KOPT-K1 (cell line): ENCODE data around the gene ZMAT2.
"Not testable (repeated sequence)": the region's sequence is repeated elsewhere in the genome, so short reads cannot be mapped to it uniquely, and the experiment has no call there.

Experiments
- H3K27ac ChIP-seq: fragments of 200-600 bp; sonication (generic); 2 replicates; pipeline ENCODE4 v1.5.1; 2016; ENCODE audit warnings: antibody characterized with exemption, mild to moderate bottlenecking, low read depth, low read length; ENCODE audit not compliant: poor library complexity, severe bottlenecking
- H3K36me3 ChIP-seq: fragments of 200-600 bp; sonication (generic); 2 replicates; pipeline ENCODE4 v1.5.1; 2017; ENCODE audit warnings: antibody characterized with exemption, mild to moderate bottlenecking, low read length, moderate library complexity; ENCODE audit not compliant: insufficient read depth
- H3K9me3 ChIP-seq: fragments of 200-600 bp; sonication (generic); 2 replicates; pipeline ENCODE4 v1.5.1; 2017; ENCODE audit warnings: antibody characterized with exemption, low read length, mild to moderate bottlenecking; ENCODE audit not compliant: insufficient read depth, poor library complexity, severe bottlenecking

Gene ZMAT2

DNA sequence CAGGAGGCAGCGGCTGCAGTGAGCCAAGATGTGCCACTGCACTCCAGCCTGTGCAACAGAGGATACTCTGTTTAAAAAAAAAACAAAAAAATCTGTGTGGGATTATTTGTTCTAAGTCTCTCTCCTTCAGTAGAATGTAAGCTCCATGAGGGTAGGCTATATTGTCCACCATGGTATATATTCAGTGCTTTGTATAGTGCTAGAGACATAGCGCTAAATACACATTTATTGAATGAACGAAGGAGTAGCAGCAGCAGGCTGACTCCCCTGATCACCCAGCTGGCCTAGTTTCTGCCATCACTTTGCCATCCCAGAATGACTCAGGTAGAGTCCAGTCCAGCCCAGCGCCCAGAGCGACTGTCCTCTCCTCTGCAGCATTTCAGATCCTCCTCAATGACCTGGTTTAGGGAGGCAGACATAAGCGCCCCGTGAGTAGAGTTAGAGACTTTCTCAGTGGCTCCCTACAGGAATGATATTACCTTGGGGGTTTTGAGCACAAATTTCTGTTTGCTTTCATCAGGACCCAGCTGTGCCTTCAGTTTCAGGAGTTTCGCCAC, 9.8 kb upstream of the ZMAT2 start:
- Histone ChIP-seq H3K36me3 (peaks cover 67% of the 10 kb centered on the region), H3K27ac (peak overlapping the region; percentile 72), H3K9me3 (no peaks in the 10 kb centered on the region)

DNA sequence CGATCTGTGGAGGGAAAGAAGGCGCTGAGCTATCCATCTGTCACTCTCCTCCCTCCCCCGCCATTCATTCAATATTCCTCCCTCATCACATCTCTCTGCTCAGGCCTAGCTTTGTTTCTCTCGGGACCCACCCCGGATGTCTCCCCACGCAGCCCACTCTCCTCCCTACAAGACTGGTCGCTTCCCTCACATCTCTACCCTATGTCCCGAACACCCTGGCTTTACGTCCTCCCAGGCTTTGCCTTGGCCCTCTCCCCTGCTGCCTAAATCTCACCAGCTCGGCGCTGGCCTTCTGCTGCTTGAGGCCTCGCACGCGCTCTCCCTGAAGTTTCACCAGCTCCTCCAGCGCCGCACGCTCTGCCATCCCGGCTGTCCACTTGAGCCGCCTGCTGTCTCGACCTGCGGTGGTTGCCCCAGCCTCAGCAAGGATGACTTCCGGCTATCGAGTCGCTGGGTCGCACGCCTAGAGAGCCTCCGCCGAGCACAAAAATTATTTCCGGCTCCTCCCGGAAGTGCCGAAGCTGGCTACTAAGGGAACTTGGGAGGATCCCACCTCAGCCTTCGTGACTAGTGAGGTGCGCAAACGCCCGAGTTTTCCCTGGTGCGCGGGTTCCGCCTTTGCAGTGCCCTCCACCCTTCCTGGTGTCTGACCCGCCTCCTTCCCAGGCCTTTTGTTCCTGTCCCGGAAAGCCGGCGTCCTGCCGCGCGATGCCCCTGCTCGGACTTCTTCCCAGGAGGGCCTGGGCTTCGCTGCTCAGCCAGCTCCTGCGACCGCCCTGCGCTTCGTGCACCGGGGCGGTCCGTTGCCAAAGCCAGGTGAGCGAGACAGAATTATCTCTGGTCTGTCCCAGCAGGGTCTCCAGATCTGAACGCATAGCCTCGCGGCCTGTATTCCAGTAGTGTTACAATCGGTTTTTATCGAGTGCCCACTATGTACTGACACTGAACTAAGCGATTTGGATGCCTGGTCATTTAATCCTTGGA, 9.0 kb upstream of the ZMAT2 start, which contains the start of the genes HARS1 and HARS2:
HARS1 (minus strand) TSS at position 430 of the 984 bp plus-strand sequence; CDS start at position 364, 66 bp downstream.
HARS2 (plus strand) TSS at position 515 of the 984 bp plus-strand sequence; CDS start at position 709, 194 bp downstream.
- peak within 1 kb of the TSS; percentile 72 for H3K27ac ChIP-seq

DNA sequence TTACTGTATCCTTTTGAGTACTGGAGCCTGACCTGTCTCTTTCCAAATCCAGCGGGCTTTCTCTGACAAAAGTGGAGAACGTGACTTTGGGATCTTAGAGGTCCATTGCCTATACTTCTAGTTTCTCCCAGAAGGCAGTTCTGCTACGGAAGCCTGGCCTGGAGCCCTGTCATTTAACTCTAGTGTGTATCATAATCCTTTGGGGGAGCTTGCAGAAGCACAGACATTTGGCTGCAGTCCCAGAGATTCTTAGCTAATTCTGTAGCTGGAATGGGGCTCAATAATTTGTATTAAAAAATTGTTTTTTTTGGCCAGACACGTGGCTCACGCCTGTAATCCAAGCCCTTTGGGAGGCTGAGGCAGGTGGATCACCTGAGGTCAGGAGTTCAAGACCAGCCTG, 6.0 kb upstream of the ZMAT2 start:
- Histone ChIP-seq H3K27ac (no peak overlapping the region), H3K36me3 (peaks cover 68% of the 10 kb centered on the region), H3K9me3 (no peaks in the 10 kb centered on the region)

More for the DNA sequence above, 9.0 kb upstream of the ZMAT2 start, which contains the start of the genes HARS1 and HARS2:
- no peaks in the 10 kb centered on the region for H3K9me3 ChIP-seq
- peaks cover 68% of the 10 kb centered on the region for H3K36me3 ChIP-seq

DNA sequence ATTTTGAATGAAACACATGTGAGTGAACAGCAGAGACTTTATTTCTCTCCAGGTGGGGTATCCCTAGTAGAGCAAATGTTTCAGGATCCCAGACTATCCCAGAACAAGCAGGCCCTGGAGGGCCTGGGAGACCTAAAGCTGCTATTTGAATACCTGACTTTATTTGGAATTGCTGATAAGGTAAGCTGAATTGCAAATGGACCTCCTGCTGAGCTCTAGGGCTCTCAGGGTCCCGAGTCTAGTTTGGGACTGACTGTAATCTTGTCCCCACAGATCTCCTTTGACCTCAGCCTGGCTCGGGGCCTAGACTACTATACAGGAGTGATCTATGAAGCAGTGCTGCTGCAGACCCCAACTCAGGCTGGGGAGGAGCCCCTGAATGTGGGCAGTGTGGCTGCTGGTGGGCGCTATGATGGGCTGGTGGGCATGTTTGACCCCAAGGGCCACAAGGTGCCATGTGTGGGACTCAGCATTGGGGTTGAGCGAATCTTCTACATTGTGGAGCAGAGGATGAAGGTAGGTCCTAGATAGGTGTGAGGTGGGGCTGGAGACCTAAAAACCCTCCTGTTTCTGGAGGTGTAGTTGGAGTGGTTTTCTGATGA, 3.3 kb upstream of the ZMAT2 start:
- Histone ChIP-seq H3K27ac (no peak overlapping the region), H3K36me3 (peaks cover 76% of the 10 kb centered on the region), H3K9me3 (no peaks in the 10 kb centered on the region)

DNA sequence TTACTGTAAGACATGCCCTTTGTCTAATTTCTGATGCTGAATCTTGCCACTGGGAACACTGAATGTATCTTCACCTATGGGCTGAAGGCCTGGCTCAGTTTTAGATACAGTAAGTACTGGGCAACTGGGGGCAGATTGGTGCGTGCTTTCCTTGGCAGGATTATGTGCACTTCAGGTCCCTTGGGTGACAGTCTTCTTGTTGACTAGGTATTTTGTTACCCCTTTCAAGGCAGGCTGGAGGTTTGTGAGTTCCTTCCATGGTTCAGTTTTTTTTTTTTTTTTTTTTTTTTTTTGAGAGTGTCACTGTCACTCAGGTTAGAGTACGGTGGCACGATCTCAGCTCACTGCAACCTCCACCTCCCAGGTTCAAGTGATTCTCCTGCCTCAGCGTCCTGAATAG, 7.6 kb downstream of the ZMAT2 start:
- Histone ChIP-seq H3K27ac (no peak overlapping the region), H3K9me3 (no peaks in the 10 kb centered on the region), H3K36me3 (peaks cover 52% of the 10 kb centered on the region)

DNA sequence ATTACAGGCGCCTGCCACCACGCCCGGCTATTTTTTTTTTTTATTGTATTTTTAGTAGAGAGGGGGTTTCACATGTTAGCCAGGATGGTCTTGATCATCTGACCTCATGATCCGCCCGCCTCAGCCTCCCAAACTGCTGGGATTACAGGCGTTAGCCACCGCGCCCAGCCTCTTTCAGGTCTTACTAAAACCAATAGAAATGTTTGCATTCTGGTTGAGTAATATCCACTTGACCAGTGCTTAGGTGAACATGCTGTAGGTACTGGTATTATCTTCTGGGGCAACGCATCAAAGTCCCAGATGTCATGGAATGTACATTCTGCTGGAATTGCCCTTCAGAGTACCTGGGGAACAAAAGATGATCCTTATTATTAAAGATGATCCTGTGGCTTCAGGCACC, 8.5 kb downstream of the ZMAT2 start:
- not testable (repeated sequence) for H3K9me3 ChIP-seq, H3K27ac ChIP-seq

DNA sequence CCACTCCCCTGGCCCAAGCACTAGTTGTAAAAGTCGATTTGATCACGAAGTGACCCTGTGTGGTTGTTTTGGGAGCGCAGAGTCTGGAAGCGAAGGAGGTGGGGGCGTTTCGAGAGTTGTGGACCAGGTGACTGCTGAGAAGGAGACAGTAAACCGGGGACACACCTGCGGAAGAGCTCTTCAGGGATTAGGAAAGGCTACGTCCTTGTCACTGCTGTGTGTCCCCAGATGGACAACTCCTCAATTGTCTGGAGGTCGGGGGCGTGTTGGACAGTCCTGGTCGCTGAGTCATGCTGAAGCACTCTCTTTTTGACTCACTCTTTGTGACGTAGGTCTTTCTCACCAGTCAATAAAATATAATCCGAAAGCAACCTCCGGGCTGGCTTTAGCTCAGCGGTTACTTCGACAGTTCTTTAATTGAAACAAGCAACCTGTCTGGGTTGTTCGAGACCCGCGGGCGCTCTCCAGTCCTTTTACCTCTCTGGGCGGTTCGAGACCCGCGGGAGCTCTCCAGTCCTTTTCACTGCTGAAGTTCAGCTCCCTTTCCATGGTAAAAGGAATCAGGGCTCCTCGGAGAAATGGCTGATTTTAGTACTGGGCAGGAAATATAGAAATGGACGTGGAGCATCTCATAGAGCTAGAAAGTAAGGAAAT, 10.8 kb downstream of the ZMAT2 start:
- Histone ChIP-seq H3K36me3 (peaks cover 20% of the 10 kb centered on the region), H3K27ac (peak overlapping the region; percentile 52), H3K9me3 (no peaks in the 10 kb centered on the region)

More for the DNA sequence above, 8.5 kb downstream of the ZMAT2 start:
- peaks cover 42% of the 10 kb centered on the region for H3K36me3 ChIP-seq

DNA sequence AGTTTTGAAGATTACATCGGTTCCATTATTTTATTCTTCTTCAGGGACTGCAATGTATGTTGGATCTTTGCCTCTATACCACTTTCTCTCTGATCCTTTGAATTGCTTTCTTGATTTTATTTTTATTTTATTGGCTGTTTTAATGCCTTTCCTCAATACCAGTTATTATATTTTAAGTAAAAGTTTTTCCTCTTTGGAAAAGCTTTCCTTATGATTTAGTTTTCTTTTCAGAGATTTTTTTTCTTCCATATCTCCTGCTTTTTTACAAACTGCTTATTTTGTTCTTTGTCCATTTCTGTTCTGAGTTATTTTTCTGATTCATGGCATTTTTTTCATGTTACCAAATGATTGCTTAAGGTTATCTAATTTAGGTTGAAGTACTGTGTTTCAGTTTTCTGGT, 11.5 kb downstream of the ZMAT2 start:
- Histone ChIP-seq H3K27ac (no peak overlapping the region), H3K9me3 (no peaks in the 10 kb centered on the region), H3K36me3 (peaks cover 12% of the 10 kb centered on the region)

DNA sequence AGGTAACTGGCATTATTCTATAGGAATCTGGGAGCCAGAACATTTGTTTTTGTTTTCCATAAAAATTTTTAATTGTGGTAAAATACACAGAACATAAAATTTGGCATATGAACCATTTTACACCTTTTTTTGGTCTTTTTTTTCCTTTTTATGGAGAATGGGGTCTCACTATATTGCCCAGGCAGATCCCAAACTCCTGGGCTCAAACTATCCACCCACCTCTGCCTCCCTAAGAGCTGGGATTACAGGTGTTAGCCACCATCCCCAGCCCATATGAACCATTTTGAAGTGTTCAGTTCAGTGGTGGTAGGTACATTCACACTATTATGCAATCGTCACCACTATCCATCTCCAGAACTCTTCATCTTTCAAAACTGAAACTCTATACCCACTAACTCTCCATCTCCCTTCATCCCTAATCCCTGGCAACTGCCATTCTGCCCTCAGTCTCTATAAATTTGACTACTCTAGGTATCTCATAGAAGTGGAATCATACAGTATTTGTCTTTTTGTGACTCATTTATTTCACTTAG, 13.4 kb downstream of the ZMAT2 start:
- no peaks in the 10 kb centered on the region for H3K9me3 ChIP-seq
- H3K27ac ChIP-seq = no peak overlapping the region
- no peaks in the 10 kb centered on the region for H3K36me3 ChIP-seq

DNA sequence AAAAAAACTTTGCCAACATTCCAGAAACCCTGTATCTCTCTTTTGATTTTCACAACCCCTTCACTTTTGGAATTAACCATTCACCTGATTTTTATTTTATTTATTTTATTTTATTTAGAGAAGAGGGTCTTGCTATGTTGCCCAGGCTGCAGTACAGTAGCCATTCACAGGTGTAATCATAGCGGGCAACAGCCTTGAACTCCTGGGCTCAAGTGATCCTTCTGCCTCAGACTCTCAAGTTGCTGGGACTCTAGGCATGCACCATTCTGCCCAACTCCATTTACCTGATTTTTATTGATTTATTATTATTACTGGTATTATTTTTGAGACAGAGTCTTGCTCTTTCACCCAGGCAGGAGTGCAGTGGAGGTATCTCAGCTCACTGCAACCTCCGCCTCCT, 16.0 kb downstream of the ZMAT2 start:
- H3K36me3 ChIP-seq, H3K27ac ChIP-seq, H3K9me3 ChIP-seq: not testable (repeated sequence)

DNA sequence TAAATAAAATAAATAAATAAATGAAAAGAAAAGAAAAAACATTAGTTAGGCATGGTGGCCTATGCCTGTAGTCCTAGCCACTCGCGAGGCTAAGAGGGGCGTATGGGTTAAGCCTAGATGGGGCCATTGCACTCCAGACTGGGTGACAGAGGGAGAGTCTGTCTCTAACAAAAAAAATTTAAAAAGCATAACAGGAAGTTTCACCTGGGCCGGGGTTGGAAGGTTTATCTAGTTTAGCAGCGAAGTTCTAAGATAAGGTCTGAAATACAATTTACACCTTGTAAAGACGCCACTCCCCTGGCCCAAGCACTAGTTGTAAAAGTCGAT, 18.0 kb downstream of the ZMAT2 start:
- Histone ChIP-seq H3K9me3 (no peaks in the 10 kb centered on the region), H3K36me3 (no peaks in the 10 kb centered on the region), H3K27ac (no peak overlapping the region)

DNA sequence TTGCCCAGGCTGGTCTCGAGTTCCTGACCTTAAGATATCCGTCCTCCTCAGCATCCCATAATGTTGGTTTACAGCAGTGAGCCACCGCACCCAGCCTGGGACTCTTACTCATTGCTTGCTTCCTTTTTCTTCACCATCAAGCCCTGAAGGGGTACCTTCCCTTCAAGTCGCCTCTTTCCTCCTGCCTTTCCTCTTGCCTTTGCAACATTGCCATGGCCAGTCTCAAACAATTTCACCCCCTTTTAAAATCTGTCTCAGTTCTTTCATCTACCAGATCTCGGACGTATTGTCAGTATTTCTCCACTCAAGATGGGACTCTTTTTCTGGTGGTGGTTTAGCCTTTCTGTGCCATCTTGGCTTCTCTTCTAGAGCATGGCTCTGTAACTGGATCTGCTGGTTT, 20.5 kb downstream of the ZMAT2 start:
- not testable (repeated sequence) for H3K27ac ChIP-seq, H3K9me3 ChIP-seq, H3K36me3 ChIP-seq

DNA sequence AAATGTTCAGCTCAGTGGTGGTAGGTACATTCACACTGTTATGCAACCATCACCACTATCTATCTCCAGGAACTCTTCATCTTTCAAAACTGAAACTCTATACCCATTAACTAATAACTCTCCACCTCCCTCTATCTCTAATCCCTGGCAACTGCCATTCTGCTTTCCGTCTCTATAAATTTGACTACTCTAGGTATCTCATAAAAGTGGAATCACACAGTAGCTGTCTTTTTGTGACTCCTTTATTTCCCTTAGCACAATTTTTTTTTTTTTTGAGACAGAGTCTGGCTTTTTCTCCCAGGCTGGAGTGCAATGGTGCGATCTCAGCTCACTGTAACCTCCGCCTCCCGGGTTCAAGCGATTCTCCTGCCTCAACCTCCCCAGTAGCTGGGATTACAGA, 21.1 kb downstream of the ZMAT2 start:
- H3K36me3 ChIP-seq, H3K27ac ChIP-seq, H3K9me3 ChIP-seq: not testable (repeated sequence)

DNA sequence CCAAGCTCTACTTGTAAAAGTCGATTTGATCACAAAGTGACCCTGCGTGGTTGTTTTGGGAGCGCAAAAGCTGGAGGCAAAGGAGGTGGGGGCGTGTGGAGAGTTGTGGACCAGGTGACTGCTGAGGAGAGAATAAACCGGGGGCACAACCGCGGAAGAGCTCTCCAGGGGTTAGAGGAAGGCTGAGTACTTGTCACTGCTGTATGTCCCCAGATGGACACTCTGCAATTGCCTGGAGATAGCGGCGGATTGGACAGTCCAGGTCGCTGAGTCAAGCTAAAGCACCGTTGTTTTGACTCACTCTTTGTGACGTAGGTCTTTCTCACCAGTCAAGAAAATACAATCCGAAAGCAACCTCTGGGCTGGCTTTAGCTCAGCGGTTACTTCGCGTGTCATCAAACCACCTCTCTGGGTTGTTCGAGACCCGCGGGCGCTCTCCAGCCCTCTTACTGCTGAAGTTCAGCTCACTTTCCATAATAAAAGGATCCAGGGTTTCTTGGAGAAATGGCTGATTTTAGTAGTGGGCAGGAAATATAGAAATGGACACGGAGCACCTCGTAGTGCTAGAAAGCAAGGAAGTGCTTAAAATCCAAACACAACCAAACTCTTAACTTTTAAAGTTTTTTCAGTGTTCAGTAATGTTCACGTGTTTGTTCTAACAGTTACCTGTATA, 25.7 kb downstream of the ZMAT2 start:
- no peaks in the 10 kb centered on the region for H3K9me3 ChIP-seq
- H3K36me3 ChIP-seq = no peaks in the 10 kb centered on the region
- no peak overlapping the region for H3K27ac ChIP-seq
